Fibroblast of peridontal ligament (primary cell): ENCODE measurements around the gene NRXN3.

Experiments used
- DNase-seq: peaks from one replicate; pipeline ENCODE4 v3.0.0-alpha.2; 2010; ENCODE audit errors: extremely low read depth

NRXN3 gene

GRCh38 chr14:79668951-79669350, 1498.8 kb downstream of the NRXN3 start:
- no peak for DNase-seq

GRCh38 chr14:79670811-79671210, 1500.6 kb downstream of the NRXN3 start:
- no peak for DNase-seq

- DNase-seq = no peak
Measured at GRCh38 chr14:79680087-79680486, 1509.9 kb downstream of the NRXN3 start.

- DNase-seq = no peak
Measured at GRCh38 chr14:79686196-79686595, 1516.0 kb downstream of the NRXN3 start.

GRCh38 chr14:79690960-79691359, 1520.8 kb downstream of the NRXN3 start:
- no peak for DNase-seq

- DNase-seq = no peak
Measured at GRCh38 chr14:79693935-79694334, 1523.8 kb downstream of the NRXN3 start.

- no peak for DNase-seq
Measured at GRCh38 chr14:79695307-79695706, 1525.1 kb downstream of the NRXN3 start.

GRCh38 chr14:79698298-79698711, 1528.1 kb downstream of the NRXN3 start:
- no peak for DNase-seq

- DNase-seq = no peak
Measured at GRCh38 chr14:79699206-79699605, 1529.0 kb downstream of the NRXN3 start.

- DNase-seq = no peak
Measured at GRCh38 chr14:79701371-79701770, 1531.2 kb downstream of the NRXN3 start.

GRCh38 chr14:79702197-79702596, 1532.0 kb downstream of the NRXN3 start:
- no peak for DNase-seq

GRCh38 chr14:79703209-79703608, 1533.0 kb downstream of the NRXN3 start:
- DNase-seq = no peak

GRCh38 chr14:79704041-79704807, 1534.1 kb downstream of the NRXN3 start:
- DNase-seq = no peak

- no peak for DNase-seq
Measured at GRCh38 chr14:79705126-79705894, 1535.1 kb downstream of the NRXN3 start.

GRCh38 chr14:79706382-79706781, 1536.2 kb downstream of the NRXN3 start:
- DNase-seq = no peak

GRCh38 chr14:79708426-79709388, 1538.5 kb downstream of the NRXN3 start:
- no peak for DNase-seq

- no peak for DNase-seq
Measured at GRCh38 chr14:79709573-79709972, 1539.4 kb downstream of the NRXN3 start.

- no peak for DNase-seq
Measured at GRCh38 chr14:79712302-79712950, 1542.3 kb downstream of the NRXN3 start.

- no peak for DNase-seq
Measured at GRCh38 chr14:79721399-79722084, 1551.4 kb downstream of the NRXN3 start.

- no peak for DNase-seq
Measured at GRCh38 chr14:79724934-79725717, 1555.0 kb downstream of the NRXN3 start.
